Panc1 (cell line): ENCODE measurements around the gene IFI27L2. TPM values are rescaled to one million over a fixed set of nuclear protein-coding genes. Genes with fewer than 3 reads are reported as not detected.

Experiments
- ATAC-seq: fragments of 200-7000 bp; cut with Tn5 transposase; 2 replicates; pipeline ENCODE4 v1.9.1; 2020; ENCODE audit warnings: mild to moderate bottlenecking, moderate library complexity
- BruUV-seq: library from RNA; stranded (reverse); fragments of 400-500 nt; replicated peaks from 2 replicates; lab custom pipeline; 2021; lab: Mats Ljungman, UMichigan
- CTCF ChIA-PET: fragments of 300-600 bp; sonication (Branson Sonifier 250); formaldehyde crosslinking; loops from one replicate; lab custom pipeline; 2022; ENCODE audit warnings: antibody characterized with exemption; lab: Charles Lee
- POLR2A ChIA-PET: fragments of 300-600 bp; sonication (Branson Sonifier 250); formaldehyde crosslinking; loops from one replicate; lab custom pipeline; 2022; ENCODE audit warnings: antibody characterized with exemption; lab: Charles Lee
- DNase-seq: peaks from one replicate; pipeline ENCODE4 v3.0.0-alpha.2; 2010; ENCODE audit warnings: low read depth, low spot score
- H3K27ac ChIP-seq: 2 replicates; pipeline ENCODE4 v1.5.1; 2011; ENCODE audit warnings: mild to moderate bottlenecking, low read length, inconsistent platforms
- H3K27me3 ChIP-seq: fragments of 200-500 bp; sonication (Bioruptor generic); 2 replicates; pipeline ENCODE4 v1.6.0; 2014; ENCODE audit warnings: low read length, inconsistent platforms; ENCODE audit not compliant: control insufficient read depth, insufficient read depth
- H3K36me3 ChIP-seq: fragments of 200-500 bp; sonication (Bioruptor generic); 2 replicates; pipeline ENCODE4 v1.5.1; 2014; ENCODE audit warnings: inconsistent platforms, mild to moderate bottlenecking, low read length, moderate library complexity; ENCODE audit not compliant: control insufficient read depth, insufficient read depth
- H3K4me1 ChIP-seq: 2 replicates; pipeline ENCODE4 v1.5.1; 2011; ENCODE audit warnings: inconsistent platforms, mild to moderate bottlenecking, low read length, moderate library complexity; ENCODE audit not compliant: control insufficient read depth, insufficient read depth
- H3K4me3 ChIP-seq, 2 experiments: 2 replicates each; pipeline ENCODE4 v1.5.1; 2011 to 2012; ENCODE audit warnings: low read depth in 2 of 2, low read length in 2 of 2, mild to moderate bottlenecking in 2 of 2, inconsistent platforms in 1 of 2, moderate library complexity in 1 of 2
- H3K9me3 ChIP-seq: fragments of 200-500 bp; sonication (Bioruptor generic); 2 replicates; pipeline ENCODE4 v1.5.1; 2014; ENCODE audit warnings: low read depth, mild to moderate bottlenecking, inconsistent platforms, low read length, moderate library complexity; ENCODE audit not compliant: control insufficient read depth, insufficient read depth
- CTCF ChIP-seq: fragments of 450-650 bp; IDR thresholded peaks from 2 replicates; pipeline ENCODE4 v1.5.1; 2017; ENCODE audit warnings: mild to moderate bottlenecking
- POLR2AphosphoS5 ChIP-seq: IDR thresholded peaks from 2 replicates; pipeline ENCODE4 v1.6.1; 2012; ENCODE audit warnings: mild to moderate bottlenecking, low read depth, low read length, moderate library complexity
- REST ChIP-seq, 2 experiments: IDR thresholded peaks; 2 replicates each; pipeline ENCODE4 v1.6.1; 2011 to 2012; ENCODE audit warnings: low read depth in 2 of 2, control low read depth in 1 of 2, low read length in 1 of 2, mild to moderate bottlenecking in 1 of 2, moderate library complexity in 1 of 2; ENCODE audit not compliant: insufficient read depth in 1 of 2
- SIN3A ChIP-seq: IDR thresholded peaks from 2 replicates; pipeline ENCODE4 v1.6.1; 2012; ENCODE audit warnings: low read depth, mild to moderate bottlenecking, low read length, moderate library complexity, borderline replicate concordance; ENCODE audit not compliant: insufficient read depth
- TCF7L2 ChIP-seq: IDR thresholded peaks from 2 replicates; pipeline ENCODE4 v1.6.1; 2011; ENCODE audit warnings: mild to moderate bottlenecking, low read depth, low read length, inconsistent platforms
- in situ Hi-C: cut with HindIII; loops from 2 replicates; pipeline ENCODE4 v1.10.0; 2016; ENCODE audit warnings: low sequenced_read_pairs, low pct_unique_long_range_greater_than_20kb
- intact Hi-C: fragments of 100-400 bp; cut with micrococcal nuclease; formaldehyde crosslinking; loops from one replicate; pipeline ENCODE4 v1.10.0; 2022; ENCODE audit not compliant: unreplicated experiment
- total RNA-seq: library from RNA; stranded (reverse); gene quantifications from one replicate; pipeline ENCODE4 v1.2.1, GENCODE V29; 2021; ENCODE audit not compliant: unreplicated experiment

Gene IFI27L2
- total RNA-seq, 1 experiment from 2014 or later, result 13.2 TPM

- ATAC-seq, result no peak
- Histone ChIP-seq H3K9me3 (no peaks in the 10 kb centered on the region), H3K4me3 (no peak overlapping the region), H3K36me3 (no peaks in the 10 kb centered on the region; the same call in 1 of the 2 replicates), H3K27ac (no peak overlapping the region), H3K4me1 (peaks cover 4% of the 10 kb centered on the region), H3K27me3 (peaks cover 2% of the 10 kb centered on the region; the same call in 1 of the 2 replicates)
- in situ Hi-C loops (no loop called here), intact Hi-C loops (no loop called here)
- DNase-seq, result no peak
- CTCF ChIA-PET, result no interaction called here
- BruUV-seq, result no TSS peak
- POLR2A ChIA-PET, result no interaction called here
- TF ChIP-seq TCF7L2 (no peak), POLR2AphosphoS5 (no peak), SIN3A (no peak), REST (IDR thresholded peaks at IDR 0.05; ENCODE audit: insufficient read depth in 1 of 2, low read depth in 2 of 2, low read length in 1 of 2) (no peak), CTCF (no peak)
Observed at GRCh38 chr14:94172545-94172944, 43.1 kb upstream of the IFI27L2 start.

- H3K4me1 ChIP-seq, result peaks cover 4% of the 10 kb centered on the region
- ChIA-PET CTCF (no interaction called here), POLR2A (no interaction called here)
- no peak overlapping the region for H3K4me3 ChIP-seq
- H3K36me3 ChIP-seq, result no peaks in the 10 kb centered on the region
- H3K27ac ChIP-seq, result no peak overlapping the region
- TF ChIP-seq SIN3A (no peak), TCF7L2 (no peak), CTCF (no peak), POLR2AphosphoS5 (no peak), REST (IDR thresholded peaks at IDR 0.05; ENCODE audit: insufficient read depth in 1 of 2, low read depth in 2 of 2, low read length in 1 of 2) (no peak)
- in situ Hi-C loops (no loop called here), intact Hi-C loops (no loop called here)
- no peak for DNase-seq
- no peak for ATAC-seq
- H3K27me3 ChIP-seq, result no peaks in the 10 kb centered on the region
- H3K9me3 ChIP-seq, result no peaks in the 10 kb centered on the region
- BruUV-seq, result no TSS peak
Observed at GRCh38 chr14:94171208-94171607, 41.8 kb upstream of the IFI27L2 start.
